ENCODE data around the gene NSD1. TPM values are rescaled to one million over a fixed set of nuclear protein-coding genes. Genes with fewer than 3 reads are reported as not detected.

The NSD1 gene
- total and polyA plus RNA-seq, 2 of the 8 experiments (the other 6 are each of a cell fraction or from before 2014, with no cell fraction given): 22.8 to 168 TPM

DNA sequence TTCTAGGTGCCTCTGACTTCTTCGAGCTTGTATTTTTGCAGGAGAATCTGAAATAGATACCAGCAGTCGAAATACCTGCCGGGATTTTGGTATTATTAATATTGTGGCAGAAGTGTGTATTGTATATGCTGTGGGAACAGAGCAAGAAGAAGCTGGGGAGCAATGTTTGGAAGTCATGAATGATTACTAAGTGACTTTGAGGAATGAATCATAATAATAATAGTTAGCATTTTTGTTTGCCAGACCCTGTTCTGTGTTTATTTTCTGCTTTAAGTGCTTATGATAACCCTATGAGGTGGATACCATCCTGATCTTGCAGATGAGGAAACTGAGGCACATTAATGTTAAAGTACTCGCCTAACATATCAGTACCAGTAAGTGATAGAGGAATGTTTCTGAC is 137.5 kb downstream of the NSD1 start:
- no peak for FAIRE-seq
- Histone ChIP-seq H2BK12ac (ENCODE audit: low read depth, low read length) (no peak overlapping the region), H3K27me3 (replicated peaks in 1 of 4; ENCODE audit: control insufficient read depth in 3 of 4, extremely low read depth in 1 of 4, insufficient read depth in 3 of 4, low read length in 3 of 4) (no peaks in the 10 kb centered on the region), H3K4me1 (replicated peaks in 1 of 4; ENCODE audit: control insufficient read depth in 3 of 4, insufficient read depth in 4 of 4, low read length in 3 of 4) (no peaks in the 10 kb centered on the region), H2BK120ac (replicated peaks; ENCODE audit: low read depth, low read length) (no peak overlapping the region), H2AK5ac (ENCODE audit: low read depth, low read length) (no peak overlapping the region), H4K20me1 (replicated peaks in 1 of 2; ENCODE audit: control insufficient read depth in 1 of 2, insufficient read depth in 2 of 2, low read length in 2 of 2) (peaks cover 0 to 2% of the 10 kb centered on the region in 2 experiments), H3K4me2 (ENCODE audit: insufficient read depth in 1 of 2, low read depth in 2 of 2, low read length in 2 of 2) (no peak overlapping the region), H3K9me3 (ENCODE audit: insufficient read depth in 2 of 2, low read depth in 1 of 2, low read length in 1 of 2) (no peaks in the 10 kb centered on the region), H2BK15ac (ENCODE audit: low read length) (no peak overlapping the region), H3K14ac (ENCODE audit: insufficient read length) (no peak overlapping the region), H3K23ac (ENCODE audit: insufficient read length) (no peak overlapping the region), H3K36me3 (ENCODE audit: control insufficient read depth in 2 of 4, insufficient read depth in 4 of 4, low read length in 3 of 4) (peaks cover 36 to 87% (median 62%) of the 10 kb centered on the region in 4 experiments), H4K8ac (ENCODE audit: extremely low read depth, insufficient read depth, low read length) (no peak overlapping the region), H2BK20ac (ENCODE audit: low read length) (no peak overlapping the region), H3K4me3 (ENCODE audit: extremely low read depth in 1 of 4, insufficient read depth in 2 of 4, low read depth in 3 of 4, low read length in 4 of 4) (no peak overlapping the region), H3K4ac (replicated peaks; ENCODE audit: insufficient read length, low read depth, low read length) (no peak overlapping the region), H3K27ac (ENCODE audit: low read depth, low read length) (no peak overlapping the region), H3K9ac (replicated peaks in 1 of 4; ENCODE audit: extremely low read depth in 1 of 4, low read depth in 3 of 4, low read length in 3 of 4) (no peak overlapping the region), H2AFZ (ENCODE audit: low read length) (no peak overlapping the region), H4K91ac (replicated peaks; ENCODE audit: insufficient read length, low read length) (no peak overlapping the region), H3K56ac (replicated peaks; ENCODE audit: insufficient read length, low read depth, low read length) (no peak overlapping the region), H3K79me2 (ENCODE audit: control insufficient read depth in 1 of 2, insufficient read depth in 2 of 2, low read length in 2 of 2) (no peaks in the 10 kb centered on the region), H2BK5ac (ENCODE audit: low read depth, low read length) (no peak overlapping the region), H4K5ac (ENCODE audit: insufficient read length, low read depth, low read length) (no peak overlapping the region), H3K18ac (ENCODE audit: extremely low read depth, low read length) (no peak overlapping the region), H3K79me1 (ENCODE audit: low read depth, low read length) (0 out of 2 replicates have a peak, but pooled peaks cover 2% of the 10 kb centered on the region), H3K23me2 (ENCODE audit: low read depth, low read length) (no peaks in the 10 kb centered on the region)
- DNase-seq (ENCODE audit: low read depth in 1 of 2, low spot score in 2 of 2): no peak
- POLR2A ChIA-PET (ENCODE audit: partially characterized antibody): interaction anchor here (1.8 kb wide), 1 partner anchor 18 kb away, joined by 5 read pairs; no protein-coding TSS in a partner anchor
- CTCF ChIA-PET (ENCODE audit: partially characterized antibody): interaction anchor here (0.8 to 4.9 kb wide), 2 partner anchors 39 to 157 kb away, joined by 3 to 23 read pairs; no protein-coding TSS in a partner anchor
- WGBS, 2 experiments (ENCODE audit: extremely low coverage in 1 of 2, insufficient coverage in 1 of 2, insufficient read length in 1 of 2, insufficient replicate concordance in 2 of 2, low coverage in 1 of 2, low lambda C conversion rate in 2 of 2, missing lambda C conversion rate in 1 of 2): 90% methylated on average over 4 of the region's 4 CpGs; no CpG with 5 or more reads in 1 of the 2 experiments
- TF ChIP-seq JUN (IDR thresholded peaks at IDR 0.05; ENCODE audit: low read depth, low read length): no peak
- no peak for TF ChIP-seq POLR2A (IDR thresholded peaks at IDR 0.05; ENCODE audit: control extremely low read depth in 1 of 2, low read depth in 2 of 2, low read length in 2 of 2)
- no peak for TF ChIP-seq RAD21 (IDR thresholded peaks at IDR 0.05 in 1 of 2, conservative IDR thresholded peaks at IDR 0.05 in 1 of 2; ENCODE audit: low read depth in 2 of 2, low read length in 2 of 2)
- no peak for TF ChIP-seq CTBP2 (IDR thresholded peaks at IDR 0.05; ENCODE audit: borderline replicate concordance, insufficient read depth, insufficient read length, low read length)
- TF ChIP-seq TAF7 (optimal IDR thresholded peaks at IDR 0.05; ENCODE audit: borderline replicate concordance, low read depth, low read length): no peak
- TF ChIP-seq SP4 (IDR thresholded peaks at IDR 0.05; ENCODE audit: low read length): no peak
- TF ChIP-seq FOSL1 (IDR thresholded peaks at IDR 0.05; ENCODE audit: insufficient read depth, low read depth, low read length): no peak
- no peak for TF ChIP-seq TEAD4 (IDR thresholded peaks at IDR 0.05; ENCODE audit: low read depth, low read length)
- TF ChIP-seq CREB1 (IDR thresholded peaks at IDR 0.05): no peak
